HEK293 (cell line): Measurements from ENCODE around the gene GBX2.

Experiments
- CTCF ChIA-PET: fragments of 350-600 bp; formaldehyde crosslinking; extraction: SDS; loops from one replicate; lab custom pipeline; 2021; ENCODE audit warnings: antibody characterized with exemption; lab: Yijun Ruan, JAX
- POLR2A ChIA-PET: fragments of 300-600 bp; formaldehyde crosslinking; extraction: SDS; loops from one replicate; lab custom pipeline; 2020; ENCODE audit warnings: antibody characterized with exemption, inconsistent platforms; lab: Yijun Ruan, JAX
- H3K27ac ChIP-seq: fragments of 200-500 bp; sonication (Bioruptor generic); 2 replicates; pipeline ENCODE4 v1.5.1; 2014; ENCODE audit warnings: low read depth, low read length, control low read depth, inconsistent platforms; ENCODE audit errors: extremely low read depth
- H3K36me3 ChIP-seq, 2 experiments: fragments of 200-500 bp in 1 of 2; sonication (Bioruptor generic) in 1 of 2; 1 replicate in 1 of 2; 2 replicates in 1 of 2; pipeline ENCODE4 v1.5.1; 2014 to 2017; ENCODE audit warnings: inconsistent platforms in 2 of 2, low read length in 2 of 2; ENCODE audit not compliant: control insufficient read depth in 2 of 2, insufficient read depth in 1 of 2
- H3K4me1 ChIP-seq: fragments of 200-500 bp; sonication (Bioruptor generic); 2 replicates; pipeline ENCODE4 v1.5.1; 2014; ENCODE audit warnings: mild to moderate bottlenecking, low read length, inconsistent platforms; ENCODE audit not compliant: control insufficient read depth, insufficient read depth
- H3K4me3 ChIP-seq: 2 replicates; pipeline ENCODE4 v1.5.1; 2011; ENCODE audit warnings: low read depth, mild to moderate bottlenecking, control low read depth, low read length, moderate library complexity
- H3K9me3 ChIP-seq: fragments of 200-500 bp; sonication (Bioruptor generic); 2 replicates; pipeline ENCODE4 v1.5.1; 2014; ENCODE audit warnings: low read depth, low read length, inconsistent platforms; ENCODE audit not compliant: control insufficient read depth, insufficient read depth
- BCL11B ChIP-seq: fragments of 450-650 bp; formaldehyde crosslinking; IDR thresholded peaks from 2 replicates; pipeline ENCODE4 v1.5.1; 2016; ENCODE audit warnings: low read depth, missing biosample characterization, missing genetic modification characterization
- GLIS2 ChIP-seq: fragments of 450-650 bp; formaldehyde crosslinking; IDR thresholded peaks from 2 replicates; pipeline ENCODE4 v1.5.1; 2016; ENCODE audit warnings: missing biosample characterization, missing genetic modification characterization
- HOXA7 ChIP-seq: sonication (generic); formaldehyde crosslinking; IDR thresholded peaks from 2 replicates; pipeline ENCODE4 v1.8.1; 2022; ENCODE audit warnings: missing genetic modification reagents, borderline replicate concordance
- MEIS1 ChIP-seq: sonication (generic); formaldehyde crosslinking; IDR thresholded peaks from 2 replicates; pipeline ENCODE4 v1.8.1; 2022; ENCODE audit warnings: missing genetic modification reagents, mild to moderate bottlenecking, borderline replicate concordance
- MZF1 ChIP-seq: fragments of 450-650 bp; formaldehyde crosslinking; IDR thresholded peaks from 2 replicates; pipeline ENCODE4 v1.5.1; 2017; ENCODE audit warnings: missing biosample characterization, missing genetic modification characterization, borderline replicate concordance
- PBX3 ChIP-seq: sonication (generic); formaldehyde crosslinking; IDR thresholded peaks from 2 replicates; pipeline ENCODE4 v1.8.1; 2022; ENCODE audit warnings: mild to moderate bottlenecking, moderate library complexity, missing genetic modification reagents
- ZBTB7A ChIP-seq: fragments of 450-650 bp; formaldehyde crosslinking; IDR thresholded peaks from 2 replicates; pipeline ENCODE4 v1.5.1; 2016; ENCODE audit warnings: low read depth, missing biosample characterization, missing genetic modification characterization
- ZFP69B ChIP-seq: fragments of 450-650 bp; formaldehyde crosslinking; IDR thresholded peaks from 2 replicates; pipeline ENCODE4 v1.5.1; 2016; ENCODE audit warnings: missing biosample characterization, missing genetic modification characterization
- ZNF140 ChIP-seq: fragments of 450-650 bp; formaldehyde crosslinking; IDR thresholded peaks from 2 replicates; pipeline ENCODE4 v1.5.1; 2016; ENCODE audit warnings: missing biosample characterization, missing genetic modification characterization
- ZNF174 ChIP-seq: fragments of 450-650 bp; formaldehyde crosslinking; IDR thresholded peaks from 2 replicates; pipeline ENCODE4 v1.5.0; 2017; ENCODE audit warnings: missing biosample characterization, mild to moderate bottlenecking, missing genetic modification characterization
- ZNF280C ChIP-seq: fragments of 450-650 bp; formaldehyde crosslinking; IDR thresholded peaks from 2 replicates; pipeline ENCODE4 v1.5.1; 2016; ENCODE audit warnings: missing biosample characterization, missing genetic modification characterization
- ZNF335 ChIP-seq: fragments of 450-650 bp; formaldehyde crosslinking; conservative IDR thresholded peaks from 2 replicates; pipeline ENCODE4 v1.5.1; 2016; ENCODE audit warnings: missing biosample characterization, missing genetic modification characterization
- ZNF433 ChIP-seq: fragments of 450-650 bp; formaldehyde crosslinking; IDR thresholded peaks from 2 replicates; pipeline ENCODE4 v1.5.1; 2016; ENCODE audit warnings: missing biosample characterization, missing genetic modification characterization, low read depth
- ZNF548 ChIP-seq: fragments of 450-650 bp; formaldehyde crosslinking; IDR thresholded peaks from 2 replicates; pipeline ENCODE4 v1.5.1; 2016; ENCODE audit warnings: missing biosample characterization, missing genetic modification characterization
- ZNF623 ChIP-seq: fragments of 450-650 bp; formaldehyde crosslinking; IDR thresholded peaks from 2 replicates; pipeline ENCODE4 v1.5.1; 2016; ENCODE audit warnings: missing biosample characterization, missing genetic modification characterization
- ZNF670 ChIP-seq: fragments of 450-650 bp; formaldehyde crosslinking; IDR thresholded peaks from 2 replicates; pipeline ENCODE4 v1.5.1; 2016; ENCODE audit warnings: missing biosample characterization, missing genetic modification characterization, low read depth
- ZNF837 ChIP-seq: fragments of 450-650 bp; formaldehyde crosslinking; IDR thresholded peaks from 2 replicates; pipeline ENCODE4 v1.5.1; 2016; ENCODE audit warnings: missing biosample characterization, missing genetic modification characterization
- ZSCAN16 ChIP-seq: fragments of 450-650 bp; formaldehyde crosslinking; IDR thresholded peaks from 2 replicates; pipeline ENCODE4 v1.5.1; 2016; ENCODE audit warnings: missing biosample characterization, missing genetic modification characterization

GBX2 gene

GRCh38 chr2:236164925-236165841 lies 3.0 kb downstream of the GBX2 start:
- H3K4me1 ChIP-seq, result no peaks in the 10 kb centered on the region; the same call in 1 of the 2 replicates
- peaks cover 0 to 25% of the 10 kb centered on the region in 2 experiments; a peak in 1 of 3 replicates for H3K36me3 ChIP-seq
- ChIA-PET POLR2A (no interaction called here), CTCF (interaction anchor here (0.6 to 1.5 kb wide), 2 partner anchors 19 to 386 kb away, joined by 3 to 4 read pairs; no protein-coding TSS in a partner anchor)
- no peak overlapping the region for H3K27ac ChIP-seq
- H3K4me3 ChIP-seq, result no peak overlapping the region
- H3K9me3 ChIP-seq, result no peaks in the 10 kb centered on the region
- TF ChIP-seq ZNF280C (tag by site-specific recombination), result no peak
- TF ChIP-seq ZNF623 (tag by site-specific recombination), result no peak
- TF ChIP-seq BCL11B, result no peak
- no peak for TF ChIP-seq ZNF174 (tag by site-specific recombination)
- TF ChIP-seq ZBTB7A (tag by site-specific recombination), result no peak
- TF ChIP-seq ZFP69B (tag by site-specific recombination), result no peak
- TF ChIP-seq ZNF837 (tag by site-specific recombination), result no peak
- TF ChIP-seq ZNF548 (tag by site-specific recombination), result no peak
- no peak for TF ChIP-seq ZNF670 (tag by site-specific recombination)

- no peak overlapping the region for H3K4me3 ChIP-seq
- TF ChIP-seq HOXA7 (CRISPR knock-in tag) (no peak), ZNF837 (tag by site-specific recombination) (no peak), MEIS1 (CRISPR knock-in tag) (no peak), ZNF433 (tag by site-specific recombination) (no peak), GLIS2 (tag by site-specific recombination) (no peak), MZF1 (tag by site-specific recombination) (no peak), PBX3 (no peak), ZSCAN16 (tag by site-specific recombination) (no peak), ZNF140 (tag by site-specific recombination) (no peak), ZNF335 (tag by site-specific recombination) (no peak)
Observed at GRCh38 chr2:236164201-236164924, 3.8 kb downstream of the GBX2 start.

More at GRCh38 chr2:236164201-236164924, 3.8 kb downstream of the GBX2 start:
- Histone ChIP-seq H3K4me1 (no peaks in the 10 kb centered on the region; the same call in 1 of the 2 replicates), H3K9me3 (no peaks in the 10 kb centered on the region), H3K36me3 (peaks cover 0 to 22% of the 10 kb centered on the region in 2 experiments; a peak in 1 of 3 replicates), H3K27ac (no peak overlapping the region)
- CTCF ChIA-PET, result no interaction called here
- POLR2A ChIA-PET, result no interaction called here
